NCI-H1105 (cell line): ENCODE results near the gene SEMA5A.

Experiments used
- DNase-seq: peaks from one replicate; lab custom pipeline; 2025; lab: John Stamatoyannopoulos, UW

Gene SEMA5A

DNA sequence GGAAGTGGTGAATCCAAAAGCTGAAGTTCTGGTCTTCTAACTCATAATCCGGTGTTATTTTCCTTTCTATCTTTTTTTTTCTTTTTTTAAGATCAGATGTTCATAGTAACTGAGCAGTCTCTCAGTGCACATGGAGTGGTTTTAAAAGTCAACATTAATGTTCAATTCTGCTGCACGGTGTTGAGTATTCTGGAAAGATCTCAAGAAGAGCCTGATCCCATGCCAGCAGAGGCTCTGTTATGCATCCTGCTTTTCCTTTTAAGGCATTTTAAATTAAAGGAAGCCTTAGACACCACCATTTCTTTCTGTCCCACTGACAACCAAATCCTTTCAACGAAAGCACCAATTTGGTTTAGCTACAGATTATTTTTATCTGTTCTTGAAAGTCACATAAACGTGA, 33.4 kb downstream of the SEMA5A start:
- no peak for DNase-seq

GRCh38 chr5:9507974-9508373, 37.9 kb downstream of the SEMA5A start:
- no peak for DNase-seq

DNA sequence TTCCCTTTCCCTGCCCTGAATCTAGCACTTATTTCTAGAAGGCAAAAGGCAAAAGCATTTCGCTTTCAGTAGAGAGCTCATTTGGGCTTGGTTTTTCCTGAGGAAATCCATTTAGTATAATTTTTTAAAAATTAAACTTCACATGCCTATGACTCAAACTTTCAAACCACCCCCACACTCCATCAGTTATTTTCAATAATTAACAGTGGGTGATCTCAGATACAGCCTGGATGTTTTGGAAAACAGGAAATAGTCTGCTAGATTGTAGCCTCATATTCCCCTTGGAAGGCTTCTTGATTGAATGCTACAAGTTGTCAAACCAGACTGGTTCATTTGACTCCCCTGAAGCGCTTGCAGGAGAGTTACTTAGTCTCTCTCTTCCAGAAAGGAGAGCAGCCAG, 40.6 kb downstream of the SEMA5A start:
- DNase-seq: no peak

DNA sequence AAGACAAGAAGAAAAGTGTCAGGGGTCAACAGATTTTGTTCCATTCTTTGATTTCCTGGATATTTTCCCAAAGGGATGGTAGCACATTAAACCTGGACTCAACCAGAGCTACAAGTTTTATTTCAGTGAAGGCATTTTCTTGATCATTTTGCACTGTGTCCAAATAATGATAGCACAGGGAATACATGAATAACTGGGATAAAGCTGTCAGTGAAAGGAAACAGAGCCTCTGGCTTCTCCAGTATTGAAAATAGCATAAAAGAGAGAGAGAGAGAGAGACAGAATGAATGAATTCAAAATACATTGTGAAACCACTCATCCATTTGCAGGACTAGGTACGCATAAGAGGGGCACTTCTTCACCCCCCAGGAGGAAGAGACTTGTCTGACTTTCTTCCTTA, 43.0 kb downstream of the SEMA5A start:
- no peak for DNase-seq

DNA sequence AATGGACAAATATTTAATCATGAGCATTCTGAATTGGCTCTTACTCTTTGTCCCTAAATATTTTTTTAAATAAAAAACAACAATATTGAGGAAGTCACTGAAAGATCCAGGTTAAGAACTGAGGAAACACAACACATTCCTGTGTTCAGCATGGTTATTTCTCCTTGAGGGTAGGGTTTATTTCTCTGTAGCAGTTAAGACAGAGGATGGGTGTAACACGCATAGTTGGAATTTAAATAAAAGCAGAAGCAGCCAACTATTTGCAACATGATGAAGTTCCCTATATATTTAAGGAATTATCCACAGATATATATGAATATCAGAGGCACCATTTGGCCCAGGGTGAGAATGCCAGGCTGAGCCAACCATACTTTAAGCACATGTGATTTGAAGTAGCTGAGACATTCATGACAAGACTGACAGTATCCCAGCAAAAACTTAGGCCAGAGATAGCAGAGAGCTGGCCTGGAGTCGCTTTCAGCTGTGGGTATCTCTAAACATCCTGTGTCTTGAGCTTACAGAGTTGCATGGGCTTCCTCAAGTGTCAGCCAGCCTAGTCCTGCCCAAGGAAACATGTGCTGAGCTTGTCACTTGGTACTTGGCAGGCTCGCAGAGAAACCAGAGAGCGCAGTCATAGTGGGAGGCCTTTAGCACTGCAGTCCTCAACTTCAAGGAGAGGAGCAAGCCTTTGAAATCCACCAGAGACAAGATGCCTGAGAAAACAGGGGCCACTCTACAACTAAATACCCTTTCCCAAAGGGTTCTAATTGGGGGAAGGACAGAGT, 43.6 kb downstream of the SEMA5A start:
- no peak for DNase-seq

DNA sequence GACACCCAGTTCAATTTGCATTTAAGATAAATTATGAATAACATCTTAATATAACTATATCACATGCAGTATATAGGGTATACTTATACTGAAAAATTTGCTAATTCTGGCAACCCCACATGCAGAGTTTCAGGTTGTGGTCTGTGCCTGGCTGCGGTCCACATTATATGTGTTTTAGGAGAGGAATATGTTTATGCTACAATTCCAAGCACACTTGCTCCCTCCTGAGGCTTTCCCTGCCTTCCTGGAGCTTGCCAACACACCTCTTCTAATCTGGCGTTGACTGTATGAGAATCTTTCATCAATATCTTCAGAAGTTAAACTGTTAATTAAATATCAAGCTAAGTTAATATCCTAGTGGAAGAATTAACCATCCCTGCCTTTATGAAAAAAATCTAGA, 45.2 kb downstream of the SEMA5A start:
- no peak for DNase-seq

DNA sequence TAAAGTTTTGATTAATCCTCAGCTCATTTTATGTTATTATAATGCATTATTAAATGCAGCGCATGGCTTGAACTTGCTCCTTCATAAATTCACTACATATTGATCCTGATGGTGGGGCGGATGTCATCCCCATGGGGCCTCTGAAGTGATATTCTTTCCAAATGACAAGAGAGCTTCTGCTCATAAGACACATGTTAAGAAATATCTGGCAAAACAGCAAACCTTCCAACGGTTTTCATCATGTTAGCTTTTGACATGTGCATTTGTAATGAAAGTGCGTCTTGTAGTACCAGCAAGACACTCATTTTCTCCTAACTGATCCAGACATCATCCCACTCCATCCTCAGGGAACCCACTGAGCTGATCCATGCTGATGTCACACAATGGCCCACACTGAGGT, 45.7 kb downstream of the SEMA5A start:
- no peak for DNase-seq

- DNase-seq: no peak
Observed at GRCh38 chr5:9499498-9499876, 46.4 kb downstream of the SEMA5A start.

GRCh38 chr5:9498541-9499497, 47.1 kb downstream of the SEMA5A start:
- DNase-seq: no peak

GRCh38 chr5:9497347-9497746, 48.5 kb downstream of the SEMA5A start:
- no peak for DNase-seq

- no peak for DNase-seq
Observed at GRCh38 chr5:9496801-9497200, 49.1 kb downstream of the SEMA5A start.

GRCh38 chr5:9495121-9495520, 50.8 kb downstream of the SEMA5A start:
- DNase-seq: no peak

DNA sequence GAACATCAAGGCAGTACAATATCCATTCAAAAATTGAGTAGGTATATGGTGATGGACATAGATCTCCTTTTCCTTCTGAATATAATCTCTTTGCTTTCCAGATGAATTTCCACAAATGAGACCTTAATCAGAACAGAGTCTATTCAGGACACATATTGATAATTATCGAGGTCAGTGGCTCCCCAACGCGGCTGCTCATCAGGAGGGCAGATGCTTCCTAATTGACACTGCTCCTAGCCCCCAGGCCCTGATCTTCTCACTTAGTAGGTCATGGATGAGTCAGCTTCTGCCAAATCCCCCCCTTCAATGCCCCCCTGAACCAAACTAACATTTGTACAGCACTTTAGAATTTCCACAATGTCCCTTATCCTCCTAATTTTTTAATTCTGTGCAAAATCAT, 51.6 kb downstream of the SEMA5A start:
- DNase-seq: no peak

- no peak for DNase-seq
Observed at GRCh38 chr5:9490494-9491097, 55.3 kb downstream of the SEMA5A start.

DNA sequence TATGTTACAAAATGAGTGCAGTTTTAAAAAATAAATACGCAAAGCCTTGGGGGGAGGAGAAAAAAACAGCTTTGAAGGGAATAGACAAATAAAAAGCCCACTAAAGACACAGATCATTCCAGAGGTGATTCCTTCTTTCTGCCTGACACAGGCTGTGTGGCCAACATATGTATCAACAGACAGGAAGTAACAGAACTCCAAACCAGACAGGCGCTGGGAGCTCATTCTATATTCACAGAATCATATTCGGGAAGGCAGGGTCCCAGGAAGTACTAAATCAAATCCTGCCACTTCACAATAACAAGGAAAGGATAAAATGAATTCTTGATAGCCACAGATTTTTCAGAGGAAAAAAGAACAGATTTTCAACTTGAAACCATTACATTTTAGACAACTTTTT, 62.1 kb downstream of the SEMA5A start:
- no peak for DNase-seq

- no peak for DNase-seq
Observed at GRCh38 chr5:9483243-9483642, 62.6 kb downstream of the SEMA5A start.

DNA sequence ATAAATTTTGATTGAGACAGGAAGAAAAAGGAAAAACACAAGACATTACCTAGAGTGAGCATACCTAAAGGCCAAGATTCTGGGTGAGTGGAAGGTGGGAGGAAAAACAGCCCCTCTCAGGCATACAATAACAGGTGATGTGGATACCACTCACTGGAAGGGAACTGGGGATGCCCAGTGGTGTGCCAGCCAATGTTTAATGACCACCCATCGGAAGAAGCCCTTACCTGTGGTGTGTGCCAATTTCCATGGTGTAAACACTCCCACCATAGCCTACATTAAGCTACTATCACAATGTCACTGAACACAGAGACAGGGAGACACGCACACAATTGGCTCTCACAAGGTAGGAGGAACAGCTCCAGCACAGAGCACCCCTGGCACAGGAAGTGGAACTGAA, 63.5 kb downstream of the SEMA5A start:
- no peak for DNase-seq

- DNase-seq: no peak
Observed at GRCh38 chr5:9480499-9480898, 65.4 kb downstream of the SEMA5A start.

GRCh38 chr5:9479990-9480389, 65.9 kb downstream of the SEMA5A start:
- DNase-seq: no peak

GRCh38 chr5:9479361-9479760, 66.5 kb downstream of the SEMA5A start:
- DNase-seq: no peak

DNA sequence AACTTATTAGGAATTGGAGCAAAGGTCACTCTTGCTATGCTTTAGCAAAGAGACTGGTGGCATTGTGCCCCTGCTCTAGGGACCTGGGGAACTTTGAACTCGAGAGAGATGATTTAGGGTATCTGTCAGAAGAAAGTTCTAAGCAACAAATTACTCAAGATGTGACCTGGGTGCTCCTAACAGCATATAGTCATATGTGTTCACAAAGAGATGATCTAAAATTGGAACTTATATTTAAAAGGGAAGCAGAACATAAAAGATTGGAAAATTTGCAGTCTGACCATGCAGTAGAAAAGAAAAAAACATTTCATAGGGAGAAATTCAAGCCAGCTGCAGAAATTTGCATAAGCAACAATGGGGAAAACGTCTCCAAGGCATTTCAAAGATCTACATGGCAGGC, 68.3 kb downstream of the SEMA5A start:
- DNase-seq: no peak

GRCh38 chr5:9474219-9475002, 71.5 kb downstream of the SEMA5A start:
- no peak for DNase-seq
